Calu3 (cell line): ENCODE data around the gene TMEM72. TPM values are rescaled to one million over a fixed set of nuclear protein-coding genes. Genes with fewer than 3 reads are reported as not detected.

Experiments
- Bru-seq: library from RNA; stranded (reverse); fragments of 400-500 nt; gene quantifications from one replicate; lab custom pipeline; 2021; lab: Mats Ljungman, UMichigan
- BruChase-seq, 2 experiments: library from RNA; stranded (reverse); fragments of 400-500 nt; gene quantifications; one replicate each; lab custom pipeline; 2021; lab: Mats Ljungman, UMichigan
- BruUV-seq: library from RNA; stranded (reverse); fragments of 400-500 nt; replicated peaks from 2 replicates; lab custom pipeline; 2021; lab: Mats Ljungman, UMichigan
- CTCF ChIA-PET: fragments of 300-600 bp; sonication (Branson Sonifier 250); formaldehyde crosslinking; loops from one replicate; lab custom pipeline; 2022; ENCODE audit warnings: antibody characterized with exemption; lab: Charles Lee
- DNase-seq: peaks from one replicate; pipeline ENCODE4 v3.0.0; 2022
- H3K27ac Mint-ChIP-seq: one replicate; pipeline ENCODE4 v1.8.0; 2022; ENCODE audit warnings: mixed read lengths; ENCODE audit not compliant: unreplicated experiment
- H3K27me3 Mint-ChIP-seq: one replicate; pipeline ENCODE4 v1.8.0; 2022; ENCODE audit warnings: mixed read lengths; ENCODE audit not compliant: unreplicated experiment
- H3K36me3 Mint-ChIP-seq: one replicate; pipeline ENCODE4 v1.8.0; 2022; ENCODE audit warnings: mild to moderate bottlenecking, moderate library complexity, mixed read lengths; ENCODE audit not compliant: insufficient read depth, unreplicated experiment
- H3K4me1 Mint-ChIP-seq: one replicate; pipeline ENCODE4 v1.8.0; 2022; ENCODE audit warnings: mild to moderate bottlenecking, low read depth, mixed read lengths; ENCODE audit not compliant: unreplicated experiment
- H3K4me3 Mint-ChIP-seq: one replicate; pipeline ENCODE4 v1.8.0; 2022; ENCODE audit warnings: mild to moderate bottlenecking, low read depth, moderate library complexity, mixed read lengths; ENCODE audit not compliant: unreplicated experiment
- H3K9me3 Mint-ChIP-seq: one replicate; pipeline ENCODE4 v1.8.0; 2022; ENCODE audit warnings: low read depth, mixed read lengths; ENCODE audit not compliant: unreplicated experiment
- intact Hi-C: fragments of 100-400 bp; cut with micrococcal nuclease; formaldehyde crosslinking; loops from one replicate; pipeline ENCODE4 v1.10.0; 2022; ENCODE audit not compliant: unreplicated experiment
- long read RNA-seq: library from polyadenylated mRNA; stranded (forward); transcript quantifications from one replicate; pipeline ENCODE4 v2.0.0, GENCODE V29; 2022
- total RNA-seq: library from RNA; stranded (reverse); gene quantifications from 2 replicates; pipeline ENCODE4 v1.2.3, GENCODE V29; 2022
- TF ChIP-seq, protein P1 (sequence below): fragments of 200-600 bp; IDR thresholded peaks from one replicate; pipeline ENCODE4 v1.8.0; 2022; ENCODE audit warnings: antibody characterized with exemption; ENCODE audit not compliant: unreplicated experiment

The TMEM72 gene
- total RNA-seq = not detected in 2 replicates
- not detected for Bru-seq, nascent RNA
- BruChase-seq, experiment 1, labeled RNA remaining after a 6-hour chase = not detected
- percentile 7 among the genes with signal in this experiment for BruChase-seq, experiment 2, labeled RNA remaining after a 2-hour chase
- long read RNA-seq = 0 reads

DNA sequence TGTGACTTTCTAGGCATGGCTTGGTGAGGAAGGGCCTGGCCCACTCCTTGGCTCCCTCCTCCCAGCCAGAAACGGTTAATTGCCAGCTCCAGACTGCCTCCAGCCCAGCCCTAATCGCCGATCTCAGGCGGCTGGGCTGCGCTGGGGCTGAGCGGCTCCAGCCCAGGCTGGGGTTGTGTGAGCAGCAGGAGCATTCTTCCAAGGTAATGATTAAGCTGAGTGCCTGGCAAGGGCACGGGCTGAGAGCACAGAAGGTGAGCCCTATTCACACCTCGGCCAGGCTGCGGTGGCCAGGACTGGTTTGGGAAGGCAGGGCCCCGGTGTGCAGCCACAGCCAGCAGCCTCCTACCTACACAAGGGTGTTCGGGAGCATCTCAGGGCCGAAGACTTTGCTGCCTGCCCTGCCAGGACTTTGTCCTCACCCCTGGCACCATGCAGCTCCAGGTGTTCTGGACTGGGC, at the start of gene TMEM72:
TMEM72 (plus strand) TSS at position 257 of the 460 bp plus-strand sequence; CDS start at position 433, 176 bp downstream.
- Mint-ChIP-seq H3K27ac (no peak within 1 kb of the TSS), H3K27me3 (peaks cover 15% of the 10 kb centered on the region), H3K9me3 (no peaks in the 10 kb centered on the region), H3K4me3 (peak within 1 kb of the TSS; percentile 33), H3K4me1 (peaks cover 14% of the 10 kb centered on the region), H3K36me3 (no peaks in the 10 kb centered on the region)
- TF ChIP-seq, protein P1, sequence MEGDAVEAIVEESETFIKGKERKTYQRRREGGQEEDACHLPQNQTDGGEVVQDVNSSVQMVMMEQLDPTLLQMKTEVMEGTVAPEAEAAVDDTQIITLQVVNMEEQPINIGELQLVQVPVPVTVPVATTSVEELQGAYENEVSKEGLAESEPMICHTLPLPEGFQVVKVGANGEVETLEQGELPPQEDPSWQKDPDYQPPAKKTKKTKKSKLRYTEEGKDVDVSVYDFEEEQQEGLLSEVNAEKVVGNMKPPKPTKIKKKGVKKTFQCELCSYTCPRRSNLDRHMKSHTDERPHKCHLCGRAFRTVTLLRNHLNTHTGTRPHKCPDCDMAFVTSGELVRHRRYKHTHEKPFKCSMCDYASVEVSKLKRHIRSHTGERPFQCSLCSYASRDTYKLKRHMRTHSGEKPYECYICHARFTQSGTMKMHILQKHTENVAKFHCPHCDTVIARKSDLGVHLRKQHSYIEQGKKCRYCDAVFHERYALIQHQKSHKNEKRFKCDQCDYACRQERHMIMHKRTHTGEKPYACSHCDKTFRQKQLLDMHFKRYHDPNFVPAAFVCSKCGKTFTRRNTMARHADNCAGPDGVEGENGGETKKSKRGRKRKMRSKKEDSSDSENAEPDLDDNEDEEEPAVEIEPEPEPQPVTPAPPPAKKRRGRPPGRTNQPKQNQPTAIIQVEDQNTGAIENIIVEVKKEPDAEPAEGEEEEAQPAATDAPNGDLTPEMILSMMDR = no peak
- CTCF ChIA-PET = interaction anchor here (0.6 to 2.2 kb wide), 6 partner anchors 9 to 752 kb away, joined by 3 to 5 read pairs (median 4); no protein-coding TSS in a partner anchor
- DNase-seq = peak; percentile 79
- no TSS peak for BruUV-seq
- intact Hi-C loops = loop anchor here (5.0 kb wide), 1 partner anchor 44 kb away; no protein-coding TSS in a partner anchor

DNA sequence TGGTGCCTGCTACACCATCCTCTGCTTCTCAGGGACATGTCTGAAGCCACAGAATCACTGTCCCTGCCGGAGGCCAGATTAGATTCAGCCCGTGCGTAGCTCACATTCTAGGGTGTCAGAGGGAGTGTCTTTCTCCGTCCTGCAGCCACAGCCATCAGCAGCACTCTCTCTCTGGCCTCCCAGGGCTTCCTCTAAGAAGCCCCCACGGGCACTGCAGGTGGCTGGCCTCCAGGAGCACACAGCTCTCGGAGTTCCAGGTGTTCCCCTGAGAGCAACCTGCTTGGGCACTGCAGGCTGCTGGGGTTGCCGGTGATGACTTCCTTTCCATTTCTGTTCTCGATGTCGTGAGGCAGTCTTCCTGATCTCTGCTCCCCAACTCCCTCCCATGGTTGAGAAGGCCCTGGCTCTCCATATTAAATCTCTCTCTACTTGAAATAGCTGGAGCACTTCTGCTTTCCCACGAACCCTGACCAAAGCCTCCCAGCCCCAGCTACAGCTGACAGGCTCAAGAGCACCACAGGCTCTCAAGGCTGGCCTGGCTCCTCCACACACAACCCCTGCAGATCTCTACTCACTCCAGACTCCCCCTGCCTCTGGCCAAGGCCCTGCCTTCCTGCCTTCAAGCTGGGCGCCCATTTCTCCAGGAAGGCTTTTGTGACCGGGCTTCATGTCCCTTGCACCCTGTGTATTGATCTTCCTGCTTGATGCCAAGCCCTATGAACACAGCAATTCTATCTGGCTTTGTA, 49.0 kb upstream of the TMEM72 start:
- H3K27me3 Mint-ChIP-seq = peaks cover 46% of the 10 kb centered on the region
- no peak for DNase-seq
- CTCF ChIA-PET = interaction anchor here (1.0 kb wide), 1 partner anchor 475 kb away, joined by 3 read pairs; no protein-coding TSS in a partner anchor
- peaks cover 11% of the 10 kb centered on the region for H3K36me3 Mint-ChIP-seq
- BruUV-seq = no TSS peak
- intact Hi-C loops = loop anchor here (5.0 to 10.0 kb wide), 3 partner anchors 60 to 997 kb away; no protein-coding TSS in a partner anchor
- H3K9me3 Mint-ChIP-seq = no peaks in the 10 kb centered on the region
- no peak overlapping the region for H3K4me3 Mint-ChIP-seq
- TF ChIP-seq, protein P1 = no peak
- H3K4me1 Mint-ChIP-seq = peaks cover 22% of the 10 kb centered on the region
- H3K27ac Mint-ChIP-seq = no peak overlapping the region

DNA sequence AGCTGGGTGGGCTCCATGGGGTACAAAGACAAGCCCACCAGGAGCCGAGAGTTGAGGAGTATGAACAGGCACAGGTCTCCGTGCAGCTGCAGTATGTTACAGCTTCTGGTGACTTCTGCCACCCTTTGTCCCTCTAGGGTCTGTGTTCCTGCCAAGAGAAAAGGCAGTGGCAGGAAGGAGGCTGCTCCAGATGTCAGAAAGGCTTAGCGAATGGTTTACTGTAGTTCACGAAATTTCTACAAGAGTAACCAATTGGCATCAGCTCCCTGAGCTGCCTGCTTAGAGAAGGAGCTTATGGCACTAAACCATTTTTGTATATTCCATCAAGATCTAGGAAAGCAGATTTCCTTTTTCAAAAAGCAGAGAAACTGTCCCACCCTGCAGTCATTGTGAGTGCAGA, 48.2 kb upstream of the TMEM72 start:
- Mint-ChIP-seq H3K4me1 (peaks cover 22% of the 10 kb centered on the region), H3K9me3 (no peaks in the 10 kb centered on the region), H3K36me3 (peaks cover 11% of the 10 kb centered on the region), H3K27me3 (peaks cover 46% of the 10 kb centered on the region), H3K4me3 (no peak overlapping the region), H3K27ac (no peak overlapping the region)
- intact Hi-C loops = loop anchor here (5.0 to 10.0 kb wide), 3 partner anchors 61 to 998 kb away; no protein-coding TSS in a partner anchor
- no TSS peak for BruUV-seq
- TF ChIP-seq, protein P1 = no peak
- CTCF ChIA-PET = interaction anchor here (1.1 kb wide), 1 partner anchor 62 kb away, joined by 5 read pairs; no protein-coding TSS in a partner anchor
- DNase-seq = no peak

DNA sequence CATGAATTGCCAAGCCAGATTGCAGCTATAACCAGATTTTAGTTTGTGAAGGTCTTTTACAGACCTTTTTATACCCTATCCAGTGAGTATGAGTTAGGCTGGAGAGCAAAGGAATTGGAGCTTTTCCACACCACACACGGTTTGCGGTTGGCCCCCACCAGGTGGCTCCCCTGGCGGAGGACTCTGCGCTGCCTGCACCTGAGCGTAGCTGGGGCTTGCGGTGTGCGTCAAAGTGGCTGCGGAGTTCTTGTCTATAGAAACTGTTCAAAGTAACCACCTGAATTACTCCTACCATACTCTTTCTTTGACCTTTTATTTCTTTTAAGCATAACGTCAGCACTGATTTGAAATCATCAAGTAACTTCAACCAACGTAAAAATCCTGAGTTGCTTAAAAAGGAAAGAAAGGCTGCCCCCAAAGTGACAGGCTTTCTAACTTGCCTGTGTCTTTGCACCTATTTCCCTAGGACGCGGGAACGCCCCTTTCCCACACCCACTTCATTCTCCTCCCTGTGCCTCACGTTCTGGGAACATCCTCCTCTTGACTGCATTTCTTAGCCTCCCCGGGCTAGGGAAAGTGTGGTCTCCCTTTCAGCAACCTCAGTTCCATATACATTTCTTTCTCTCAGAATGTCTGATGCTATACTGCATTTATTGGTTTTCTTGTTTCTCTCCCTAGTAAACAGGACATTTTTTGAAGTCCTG, 47.6 kb upstream of the TMEM72 start:
- Mint-ChIP-seq H3K27ac (no peak overlapping the region), H3K27me3 (peaks cover 48% of the 10 kb centered on the region), H3K9me3 (no peaks in the 10 kb centered on the region), H3K36me3 (peaks cover 11% of the 10 kb centered on the region), H3K4me3 (peak overlapping the region; percentile 92), H3K4me1 (peaks cover 26% of the 10 kb centered on the region)
- TF ChIP-seq, protein P1 = no peak
- BruUV-seq = no TSS peak
- intact Hi-C loops = loop anchor here (2.0 to 10.0 kb wide), 4 partner anchors 61 to 1193 kb away; no protein-coding TSS in a partner anchor
- DNase-seq = peak; percentile 24
- CTCF ChIA-PET = interaction anchor here (1.1 kb wide), 1 partner anchor 62 kb away, joined by 5 read pairs; no protein-coding TSS in a partner anchor
